ENCODE results near the gene DAPK2. TPM values are rescaled to one million over a fixed set of nuclear protein-coding genes. Genes with fewer than 3 reads are reported as not detected.

DAPK2 gene
- total and polyA plus RNA-seq, 2 donors (not counting 1 experiment from before 2014, with no cell fraction given) = 14.4 to 21.4 TPM

DNA sequence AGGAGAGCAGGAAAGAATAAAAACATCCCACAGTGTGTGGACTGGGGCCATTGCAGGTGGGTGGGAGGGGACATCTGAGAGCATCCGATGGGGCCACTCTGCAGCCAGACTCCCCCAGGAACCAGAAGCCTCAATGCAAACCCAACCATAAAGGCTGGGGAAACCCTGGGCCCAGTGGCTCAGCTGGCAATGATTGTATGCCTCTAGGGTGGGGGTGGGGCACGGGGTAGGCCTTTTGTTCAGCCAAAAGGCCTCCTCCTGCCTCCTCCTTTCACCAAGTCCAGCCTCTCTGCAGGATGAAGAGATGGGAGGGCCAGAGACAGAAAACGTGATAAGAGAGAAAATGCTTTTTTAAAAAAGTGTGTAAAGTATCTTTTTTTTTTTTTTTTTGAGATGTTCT lies 167.1 kb downstream of the DAPK2 start:
- Histone ChIP-seq H3K4me1 (ENCODE audit: control insufficient read depth, extremely low read depth, insufficient read depth, low read length) (no peaks in the 10 kb centered on the region), H4K20me1 (ENCODE audit: control insufficient read depth, extremely low read depth, insufficient read depth, low read length) (no peaks in the 10 kb centered on the region), H3K79me2 (ENCODE audit: control insufficient read depth, insufficient read depth, low read length) (no peaks in the 10 kb centered on the region), H3K9me3 (ENCODE audit: control insufficient read depth, insufficient read depth, low read depth, low read length) (no peaks in the 10 kb centered on the region), H2AFZ (ENCODE audit: low read length) (no peak overlapping the region), H3K9ac (ENCODE audit: insufficient read depth, low read length) (no peak overlapping the region), H3K4me2 (ENCODE audit: extremely low read depth, insufficient read depth, low read length) (no peak overlapping the region), H3K4me3 (replicated peaks in 1 of 4; ENCODE audit: control extremely low read depth in 1 of 4, insufficient read depth in 1 of 4, low read depth in 3 of 4, low read length in 4 of 4) (no peak overlapping the region), H3K27ac (ENCODE audit: insufficient read depth, low read length) (no peak overlapping the region), H3K27me3 (ENCODE audit: control insufficient read depth, insufficient read depth, low read length) (no peaks in the 10 kb centered on the region), H3K36me3 (ENCODE audit: control insufficient read depth, insufficient read depth, low read length) (no peaks in the 10 kb centered on the region)
- DNase-seq (ENCODE audit: low read depth in 2 of 2) = no peak
- TF ChIP-seq, protein P1, sequence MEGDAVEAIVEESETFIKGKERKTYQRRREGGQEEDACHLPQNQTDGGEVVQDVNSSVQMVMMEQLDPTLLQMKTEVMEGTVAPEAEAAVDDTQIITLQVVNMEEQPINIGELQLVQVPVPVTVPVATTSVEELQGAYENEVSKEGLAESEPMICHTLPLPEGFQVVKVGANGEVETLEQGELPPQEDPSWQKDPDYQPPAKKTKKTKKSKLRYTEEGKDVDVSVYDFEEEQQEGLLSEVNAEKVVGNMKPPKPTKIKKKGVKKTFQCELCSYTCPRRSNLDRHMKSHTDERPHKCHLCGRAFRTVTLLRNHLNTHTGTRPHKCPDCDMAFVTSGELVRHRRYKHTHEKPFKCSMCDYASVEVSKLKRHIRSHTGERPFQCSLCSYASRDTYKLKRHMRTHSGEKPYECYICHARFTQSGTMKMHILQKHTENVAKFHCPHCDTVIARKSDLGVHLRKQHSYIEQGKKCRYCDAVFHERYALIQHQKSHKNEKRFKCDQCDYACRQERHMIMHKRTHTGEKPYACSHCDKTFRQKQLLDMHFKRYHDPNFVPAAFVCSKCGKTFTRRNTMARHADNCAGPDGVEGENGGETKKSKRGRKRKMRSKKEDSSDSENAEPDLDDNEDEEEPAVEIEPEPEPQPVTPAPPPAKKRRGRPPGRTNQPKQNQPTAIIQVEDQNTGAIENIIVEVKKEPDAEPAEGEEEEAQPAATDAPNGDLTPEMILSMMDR (conservative IDR thresholded peaks at IDR 0.05 in 1 of 2, IDR thresholded peaks at IDR 0.05 in 1 of 2; ENCODE audit: low read depth in 1 of 2, low read length in 2 of 2) = no peak
- TF ChIP-seq EZH2 (IDR thresholded peaks at IDR 0.05; ENCODE audit: low read length, missing control alignments) = no peak

DNA sequence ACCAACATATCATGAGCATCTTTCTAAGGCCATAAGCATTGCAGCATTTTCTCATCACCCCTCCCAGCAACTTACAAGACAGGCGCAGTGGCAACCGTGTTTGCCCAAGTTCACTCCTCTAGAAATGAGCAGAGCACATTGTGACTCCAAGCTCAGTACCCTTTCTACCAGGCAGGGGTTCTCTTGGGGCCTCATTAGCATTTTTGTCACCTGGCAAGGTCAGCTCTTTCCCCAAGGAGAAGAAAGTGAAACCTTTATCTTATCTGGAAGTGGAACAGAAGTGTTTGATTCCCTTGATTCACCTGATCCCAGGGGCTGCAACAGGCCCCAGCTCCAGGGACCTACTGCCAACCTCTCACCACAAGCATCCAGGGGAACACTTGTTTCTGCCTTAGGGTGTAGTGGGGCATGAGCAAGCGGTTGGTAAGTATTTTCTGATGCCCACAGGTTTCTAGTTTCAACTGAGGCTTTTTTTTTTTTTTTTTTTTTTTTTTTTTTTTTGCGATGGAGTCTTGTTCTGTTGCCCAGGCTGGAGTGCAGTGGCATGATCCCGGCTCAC lies 168.5 kb downstream of the DAPK2 start:
- H3K27me3 ChIP-seq (ENCODE audit: control insufficient read depth, insufficient read depth, low read length) = peaks cover 2% of the 10 kb centered on the region
- no peaks in the 10 kb centered on the region for H3K36me3 ChIP-seq (ENCODE audit: control insufficient read depth, insufficient read depth, low read length)
- no peak for DNase-seq (ENCODE audit: low read depth in 2 of 2)
- no peak overlapping the region for H3K4me2 ChIP-seq (ENCODE audit: extremely low read depth, insufficient read depth, low read length)
- H3K4me3 ChIP-seq (replicated peaks in 1 of 4; ENCODE audit: control extremely low read depth in 1 of 4, insufficient read depth in 1 of 4, low read depth in 3 of 4, low read length in 4 of 4) = no peak overlapping the region
- H3K9ac ChIP-seq (ENCODE audit: insufficient read depth, low read length) = no peak overlapping the region
- H4K20me1 ChIP-seq (ENCODE audit: control insufficient read depth, extremely low read depth, insufficient read depth, low read length) = no peaks in the 10 kb centered on the region
- H3K4me1 ChIP-seq (ENCODE audit: control insufficient read depth, extremely low read depth, insufficient read depth, low read length) = no peaks in the 10 kb centered on the region
- no peak for TF ChIP-seq EZH2 (IDR thresholded peaks at IDR 0.05; ENCODE audit: low read length, missing control alignments)
- TF ChIP-seq, protein P1 (conservative IDR thresholded peaks at IDR 0.05 in 1 of 2, IDR thresholded peaks at IDR 0.05 in 1 of 2; ENCODE audit: low read depth in 1 of 2, low read length in 2 of 2) = no peak
- no peaks in the 10 kb centered on the region for H3K79me2 ChIP-seq (ENCODE audit: control insufficient read depth, insufficient read depth, low read length)
- H3K9me3 ChIP-seq (ENCODE audit: control insufficient read depth, insufficient read depth, low read depth, low read length) = no peaks in the 10 kb centered on the region
- H3K27ac ChIP-seq (ENCODE audit: insufficient read depth, low read length) = no peak overlapping the region
- H2AFZ ChIP-seq (ENCODE audit: low read length) = no peak overlapping the region

DNA sequence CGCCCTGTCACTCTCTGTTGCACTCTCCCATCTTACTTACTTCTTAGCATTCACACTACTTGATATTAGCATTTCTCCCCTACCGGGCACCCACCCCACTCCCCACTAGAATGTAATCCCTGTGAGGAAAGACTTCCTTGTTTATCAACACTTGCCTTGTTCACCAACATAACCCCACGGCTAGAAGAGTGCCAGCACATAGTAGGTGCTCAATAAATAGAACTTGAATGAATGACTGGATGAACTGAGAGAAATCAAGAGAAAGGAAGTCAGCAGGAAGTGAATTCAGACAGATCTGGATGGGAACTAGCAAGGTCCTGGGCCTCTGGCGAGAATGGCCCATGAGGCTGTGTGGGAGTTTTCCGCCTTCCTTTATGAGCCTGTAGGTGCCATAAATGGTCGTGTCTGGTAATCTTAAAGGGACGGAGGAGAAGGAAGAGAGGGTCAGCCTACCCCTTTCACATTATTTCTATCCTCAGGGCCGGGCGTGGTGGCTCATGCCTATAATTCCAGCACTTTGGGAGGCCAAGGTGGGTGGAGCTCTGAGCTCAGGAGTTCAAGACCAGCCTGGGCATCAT lies 170.1 kb downstream of the DAPK2 start:
- Histone ChIP-seq H2AFZ (ENCODE audit: low read length) (no peak overlapping the region), H3K9me3 (ENCODE audit: control insufficient read depth, insufficient read depth, low read depth, low read length) (no peaks in the 10 kb centered on the region), H3K9ac (ENCODE audit: insufficient read depth, low read length) (no peak overlapping the region), H3K4me1 (ENCODE audit: control insufficient read depth, extremely low read depth, insufficient read depth, low read length) (no peaks in the 10 kb centered on the region), H3K36me3 (ENCODE audit: control insufficient read depth, insufficient read depth, low read length) (no peaks in the 10 kb centered on the region), H3K4me2 (ENCODE audit: extremely low read depth, insufficient read depth, low read length) (no peak overlapping the region), H3K27me3 (ENCODE audit: control insufficient read depth, insufficient read depth, low read length) (peaks cover 4% of the 10 kb centered on the region), H3K79me2 (ENCODE audit: control insufficient read depth, insufficient read depth, low read length) (no peaks in the 10 kb centered on the region), H4K20me1 (ENCODE audit: control insufficient read depth, extremely low read depth, insufficient read depth, low read length) (no peaks in the 10 kb centered on the region), H3K27ac (ENCODE audit: insufficient read depth, low read length) (no peak overlapping the region), H3K4me3 (replicated peaks in 1 of 4; ENCODE audit: control extremely low read depth in 1 of 4, insufficient read depth in 1 of 4, low read depth in 3 of 4, low read length in 4 of 4) (no peak overlapping the region)
- DNase-seq (ENCODE audit: low read depth in 2 of 2) = no peak
- TF ChIP-seq, protein P1 (conservative IDR thresholded peaks at IDR 0.05 in 1 of 2, IDR thresholded peaks at IDR 0.05 in 1 of 2; ENCODE audit: low read depth in 1 of 2, low read length in 2 of 2) = no peak
- no peak for TF ChIP-seq EZH2 (IDR thresholded peaks at IDR 0.05; ENCODE audit: low read length, missing control alignments)

Measured in fibroblast of lung (primary cell).